ENCODE measurements around the gene SCYL1.
A peak's percentile ranks its signal among the peaks of the same experiment; 100 is the strongest.

DNA sequence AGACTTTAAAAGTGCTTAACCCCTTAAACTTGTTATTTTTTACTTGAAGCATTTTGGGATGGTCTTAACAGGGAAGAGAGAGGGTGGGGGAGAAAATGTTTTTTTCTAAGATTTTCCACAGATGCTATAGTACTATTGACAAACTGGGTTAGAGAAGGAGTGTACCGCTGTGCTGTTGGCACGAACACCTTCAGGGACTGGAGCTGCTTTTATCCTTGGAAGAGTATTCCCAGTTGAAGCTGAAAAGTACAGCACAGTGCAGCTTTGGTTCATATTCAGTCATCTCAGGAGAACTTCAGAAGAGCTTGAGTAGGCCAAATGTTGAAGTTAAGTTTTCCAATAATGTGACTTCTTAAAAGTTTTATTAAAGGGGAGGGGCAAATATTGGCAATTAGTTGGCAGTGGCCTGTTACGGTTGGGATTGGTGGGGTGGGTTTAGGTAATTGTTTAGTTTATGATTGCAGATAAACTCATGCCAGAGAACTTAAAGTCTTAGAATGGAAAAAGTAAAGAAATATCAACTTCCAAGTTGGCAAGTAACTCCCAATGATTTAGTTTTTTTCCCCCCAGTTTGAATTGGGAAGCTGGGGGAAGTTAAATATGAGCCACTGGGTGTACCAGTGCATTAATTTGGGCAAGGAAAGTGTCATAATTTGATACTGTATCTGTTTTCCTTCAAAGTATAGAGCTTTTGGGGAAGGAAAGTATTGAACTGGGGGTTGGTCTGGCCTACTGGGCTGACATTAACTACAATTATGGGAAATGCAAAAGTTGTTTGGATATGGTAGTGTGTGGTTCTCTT, 23.2 kb upstream of the SCYL1 start:
- TF ChIP-seq POLR2A (IDR thresholded peaks at IDR 0.05) = peak; percentile 48 to 77
- TF ChIP-seq, protein P1, sequence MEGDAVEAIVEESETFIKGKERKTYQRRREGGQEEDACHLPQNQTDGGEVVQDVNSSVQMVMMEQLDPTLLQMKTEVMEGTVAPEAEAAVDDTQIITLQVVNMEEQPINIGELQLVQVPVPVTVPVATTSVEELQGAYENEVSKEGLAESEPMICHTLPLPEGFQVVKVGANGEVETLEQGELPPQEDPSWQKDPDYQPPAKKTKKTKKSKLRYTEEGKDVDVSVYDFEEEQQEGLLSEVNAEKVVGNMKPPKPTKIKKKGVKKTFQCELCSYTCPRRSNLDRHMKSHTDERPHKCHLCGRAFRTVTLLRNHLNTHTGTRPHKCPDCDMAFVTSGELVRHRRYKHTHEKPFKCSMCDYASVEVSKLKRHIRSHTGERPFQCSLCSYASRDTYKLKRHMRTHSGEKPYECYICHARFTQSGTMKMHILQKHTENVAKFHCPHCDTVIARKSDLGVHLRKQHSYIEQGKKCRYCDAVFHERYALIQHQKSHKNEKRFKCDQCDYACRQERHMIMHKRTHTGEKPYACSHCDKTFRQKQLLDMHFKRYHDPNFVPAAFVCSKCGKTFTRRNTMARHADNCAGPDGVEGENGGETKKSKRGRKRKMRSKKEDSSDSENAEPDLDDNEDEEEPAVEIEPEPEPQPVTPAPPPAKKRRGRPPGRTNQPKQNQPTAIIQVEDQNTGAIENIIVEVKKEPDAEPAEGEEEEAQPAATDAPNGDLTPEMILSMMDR (IDR thresholded peaks at IDR 0.05) = no peak
